ENCODE results near the gene PIK3C2G. TPM values are rescaled to one million over a fixed set of nuclear protein-coding genes. Genes with fewer than 3 reads are reported as not detected.

Gene PIK3C2G
- total RNA-seq, 4 donors from 2014 or later, result 23.6 to 80.5 (median 37.1) TPM

DNA sequence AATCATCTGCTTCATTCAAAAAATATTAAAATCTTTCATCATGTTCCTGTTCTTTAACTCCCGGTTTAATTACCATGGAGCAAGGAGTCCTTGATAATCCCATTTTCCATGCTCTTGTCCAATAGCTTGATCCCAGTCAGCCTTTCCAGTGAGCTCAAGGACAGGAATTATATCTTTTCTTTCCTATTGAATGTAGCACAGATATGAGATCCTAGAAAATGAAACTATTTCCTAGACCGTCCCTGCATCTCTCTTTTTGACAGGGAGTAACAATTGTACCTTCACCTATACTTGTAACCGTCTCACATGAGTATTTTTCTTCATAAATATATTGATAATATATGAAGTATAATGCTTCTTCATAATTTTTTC, 35.6 kb downstream of the PIK3C2G start:
- 32% methylated on average over 3 of the region's 3 CpGs for WGBS
- Histone ChIP-seq H3K36me3 (peaks cover 2% of the 10 kb centered on the region), H3K27ac (no peak overlapping the region), H3K4me3 (peak overlapping the region; percentile 8), H3K4me1 (no peaks in the 10 kb centered on the region), H3K9me3 (no peaks in the 10 kb centered on the region), H3K27me3 (no peaks in the 10 kb centered on the region)
- no peak for DNase-seq (ENCODE audit: low spot score in 2 of 2)
- TF ChIP-seq POLR2AphosphoS5 (IDR thresholded peaks at IDR 0.05) (no peak), EP300 (IDR thresholded peaks at IDR 0.05) (no peak), POLR2A (IDR thresholded peaks at IDR 0.05) (no peak)
- TF ChIP-seq, protein P1, sequence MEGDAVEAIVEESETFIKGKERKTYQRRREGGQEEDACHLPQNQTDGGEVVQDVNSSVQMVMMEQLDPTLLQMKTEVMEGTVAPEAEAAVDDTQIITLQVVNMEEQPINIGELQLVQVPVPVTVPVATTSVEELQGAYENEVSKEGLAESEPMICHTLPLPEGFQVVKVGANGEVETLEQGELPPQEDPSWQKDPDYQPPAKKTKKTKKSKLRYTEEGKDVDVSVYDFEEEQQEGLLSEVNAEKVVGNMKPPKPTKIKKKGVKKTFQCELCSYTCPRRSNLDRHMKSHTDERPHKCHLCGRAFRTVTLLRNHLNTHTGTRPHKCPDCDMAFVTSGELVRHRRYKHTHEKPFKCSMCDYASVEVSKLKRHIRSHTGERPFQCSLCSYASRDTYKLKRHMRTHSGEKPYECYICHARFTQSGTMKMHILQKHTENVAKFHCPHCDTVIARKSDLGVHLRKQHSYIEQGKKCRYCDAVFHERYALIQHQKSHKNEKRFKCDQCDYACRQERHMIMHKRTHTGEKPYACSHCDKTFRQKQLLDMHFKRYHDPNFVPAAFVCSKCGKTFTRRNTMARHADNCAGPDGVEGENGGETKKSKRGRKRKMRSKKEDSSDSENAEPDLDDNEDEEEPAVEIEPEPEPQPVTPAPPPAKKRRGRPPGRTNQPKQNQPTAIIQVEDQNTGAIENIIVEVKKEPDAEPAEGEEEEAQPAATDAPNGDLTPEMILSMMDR (IDR thresholded peaks at IDR 0.05), result no peak

DNA sequence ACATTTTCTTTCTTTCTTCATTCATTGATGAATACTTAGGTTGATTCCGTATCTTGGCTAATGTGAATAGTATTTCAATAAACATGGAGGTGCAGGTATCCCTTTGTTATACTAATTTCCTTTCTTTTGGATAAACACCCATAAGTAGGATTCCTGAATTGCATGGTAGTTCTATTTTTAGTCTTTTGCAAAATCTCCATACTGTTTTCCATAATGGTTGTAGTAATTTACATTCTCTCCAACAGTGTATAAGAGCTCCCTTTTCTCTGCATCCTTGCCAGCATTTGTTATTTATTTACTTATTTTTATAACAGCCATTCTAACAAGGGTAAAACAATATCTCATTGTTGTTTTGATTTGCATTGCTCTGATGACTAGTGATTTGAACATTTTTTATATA, 36.6 kb downstream of the PIK3C2G start:
- WGBS, result 93% methylated on average over 1 of the region's 1 CpG
- no peaks in the 10 kb centered on the region for H3K27me3 ChIP-seq
- DNase-seq (ENCODE audit: low spot score in 2 of 2), result no peak
- H3K36me3 ChIP-seq, result peaks cover under 1% of the 10 kb centered on the region
- no peak overlapping the region for H3K4me3 ChIP-seq
- no peaks in the 10 kb centered on the region for H3K9me3 ChIP-seq
- H3K4me1 ChIP-seq, result no peaks in the 10 kb centered on the region
- no peak for TF ChIP-seq EP300 (IDR thresholded peaks at IDR 0.05)
- no peak for TF ChIP-seq POLR2A (IDR thresholded peaks at IDR 0.05)
- TF ChIP-seq POLR2AphosphoS5 (IDR thresholded peaks at IDR 0.05), result no peak
- TF ChIP-seq, protein P1 (IDR thresholded peaks at IDR 0.05), result no peak
- H3K27ac ChIP-seq, result no peak overlapping the region

DNA sequence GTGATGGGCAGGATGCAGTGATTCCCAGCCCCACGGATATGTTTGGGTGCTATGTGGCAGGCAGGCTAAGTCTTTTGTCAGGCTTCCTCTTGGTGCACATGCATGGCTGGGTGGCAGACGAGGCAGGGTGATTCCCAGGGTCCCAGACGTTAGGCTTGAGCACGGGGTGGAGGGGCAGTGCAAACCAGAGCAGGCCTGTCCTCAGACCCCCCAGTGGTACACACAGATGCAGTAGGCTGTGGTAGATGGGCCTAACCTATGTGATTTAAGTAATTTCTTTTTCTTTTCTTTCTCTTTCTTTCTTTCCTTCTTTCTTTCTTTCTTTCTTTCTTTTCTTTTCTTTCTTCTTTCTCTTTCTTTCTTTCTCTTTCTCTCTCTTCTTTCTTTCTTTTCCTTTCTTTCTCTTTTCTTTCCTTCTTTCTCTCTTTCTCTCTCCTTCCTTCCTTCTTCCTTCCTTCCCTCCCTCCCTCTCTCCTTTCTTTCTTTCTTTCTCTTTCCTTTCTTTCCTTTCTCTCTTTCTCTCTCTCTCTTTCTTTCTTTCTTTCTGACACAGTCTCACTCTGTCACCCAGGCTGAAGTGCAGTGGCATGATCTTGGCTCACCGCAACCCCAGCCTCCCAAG, 41.6 kb downstream of the PIK3C2G start:
- DNase-seq (ENCODE audit: low spot score in 2 of 2), result no peak
- Histone ChIP-seq H3K9me3 (no peaks in the 10 kb centered on the region), H3K36me3 (no peaks in the 10 kb centered on the region), H3K4me3 (no peak overlapping the region), H3K27me3 (no peaks in the 10 kb centered on the region), H3K27ac (no peak overlapping the region), H3K4me1 (no peaks in the 10 kb centered on the region)
- TF ChIP-seq POLR2A (IDR thresholded peaks at IDR 0.05) (no peak), EP300 (IDR thresholded peaks at IDR 0.05) (no peak)
- TF ChIP-seq, protein P1 (IDR thresholded peaks at IDR 0.05), result no peak
- 92% methylated on average over 4 of the region's 5 CpGs for WGBS

DNA sequence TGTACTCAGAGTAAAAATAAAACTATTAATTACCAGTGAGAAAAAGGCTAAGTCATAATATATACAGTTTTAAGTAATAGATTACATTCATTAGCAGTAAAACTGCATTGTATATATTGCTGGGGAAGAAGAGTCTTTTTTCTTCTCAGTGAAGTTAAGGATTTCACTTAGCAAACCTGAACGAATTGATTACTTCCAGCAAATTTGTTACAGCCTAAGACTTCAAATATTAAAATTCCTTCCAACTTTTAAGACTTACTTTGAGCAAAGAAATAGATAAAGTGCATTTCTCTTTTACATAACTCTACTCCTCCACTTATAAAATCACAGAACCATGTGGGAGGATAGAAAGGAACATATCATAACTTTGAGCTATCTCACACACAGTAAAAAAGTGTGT, 43.3 kb downstream of the PIK3C2G start:
- H3K27me3 ChIP-seq, result no peaks in the 10 kb centered on the region
- H3K9me3 ChIP-seq, result no peaks in the 10 kb centered on the region
- TF ChIP-seq EP300 (IDR thresholded peaks at IDR 0.05) (no peak), POLR2AphosphoS5 (IDR thresholded peaks at IDR 0.05) (no peak), POLR2A (IDR thresholded peaks at IDR 0.05) (no peak)
- TF ChIP-seq, protein P1 (IDR thresholded peaks at IDR 0.05), result no peak
- no peaks in the 10 kb centered on the region for H3K4me1 ChIP-seq
- no peaks in the 10 kb centered on the region for H3K36me3 ChIP-seq
- WGBS, result 29% methylated on average over 1 of the region's 1 CpG
- no peak overlapping the region for H3K27ac ChIP-seq
- no peak overlapping the region for H3K4me3 ChIP-seq
- DNase-seq (ENCODE audit: low spot score in 2 of 2), result no peak

DNA sequence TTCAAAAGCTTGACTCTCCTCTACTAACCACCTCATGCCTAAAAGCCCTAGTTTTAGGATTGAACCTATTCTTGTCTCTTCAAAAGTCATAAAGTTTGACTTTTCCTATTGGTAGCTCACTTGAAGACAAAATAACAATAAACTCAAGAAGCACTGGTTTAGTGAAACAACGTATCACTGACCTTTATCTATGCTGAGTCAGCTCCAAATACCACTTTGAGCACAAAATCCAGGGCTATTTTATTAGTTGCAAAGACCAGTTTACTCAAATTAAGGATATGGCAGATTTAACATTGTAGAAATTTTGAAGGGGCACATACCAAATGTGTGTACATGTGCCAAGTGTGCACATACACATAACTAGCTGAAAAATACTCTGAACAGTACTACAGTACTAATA, 45.0 kb downstream of the PIK3C2G start:
- no peak for DNase-seq (ENCODE audit: low spot score in 2 of 2)
- no peaks in the 10 kb centered on the region for H3K9me3 ChIP-seq
- 73% methylated on average over 1 of the region's 1 CpG for WGBS
- no peak overlapping the region for H3K4me3 ChIP-seq
- no peaks in the 10 kb centered on the region for H3K27me3 ChIP-seq
- no peak for TF ChIP-seq POLR2AphosphoS5 (IDR thresholded peaks at IDR 0.05)
- TF ChIP-seq, protein P1 (IDR thresholded peaks at IDR 0.05), result no peak
- no peak for TF ChIP-seq POLR2A (IDR thresholded peaks at IDR 0.05)
- no peak for TF ChIP-seq EP300 (IDR thresholded peaks at IDR 0.05)
- no peaks in the 10 kb centered on the region for H3K4me1 ChIP-seq
- H3K27ac ChIP-seq, result no peak overlapping the region
- H3K36me3 ChIP-seq, result no peaks in the 10 kb centered on the region
